GM21723 (cell line): ENCODE data around the gene PPP1R7.

Experiments
- ATAC-seq: cut with Tn5 transposase; IDR thresholded peaks from one replicate; pipeline ENCODE4 v1.9.1; 2021; ENCODE audit warnings: mild to moderate bottlenecking, moderate library complexity; ENCODE audit not compliant: unreplicated experiment

The PPP1R7 gene

GRCh38 chr2:241120440-241120839, 29.8 kb upstream of the PPP1R7 start:
- no peak for ATAC-seq

DNA sequence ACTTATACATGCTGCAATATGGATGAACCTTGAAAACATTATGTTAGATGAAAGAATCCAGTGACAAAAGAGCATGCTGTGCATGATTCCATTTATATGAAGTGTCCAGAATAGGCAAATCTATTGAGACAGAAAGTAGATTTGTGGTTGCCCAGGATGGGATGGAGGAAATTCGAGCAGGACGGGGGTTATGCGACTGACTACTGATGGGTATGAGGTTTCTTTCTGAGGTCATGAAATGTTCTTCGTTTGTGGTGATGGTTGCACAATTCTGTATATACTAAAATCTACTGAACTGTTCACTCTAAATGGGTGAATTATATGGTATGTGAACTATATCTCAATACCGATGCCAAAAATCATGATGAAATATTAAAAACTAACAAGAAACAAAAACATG, 29.3 kb upstream of the PPP1R7 start:
- ATAC-seq: no peak

- ATAC-seq: no peak
Observed at GRCh38 chr2:241122376-241123002, 27.8 kb upstream of the PPP1R7 start.

DNA sequence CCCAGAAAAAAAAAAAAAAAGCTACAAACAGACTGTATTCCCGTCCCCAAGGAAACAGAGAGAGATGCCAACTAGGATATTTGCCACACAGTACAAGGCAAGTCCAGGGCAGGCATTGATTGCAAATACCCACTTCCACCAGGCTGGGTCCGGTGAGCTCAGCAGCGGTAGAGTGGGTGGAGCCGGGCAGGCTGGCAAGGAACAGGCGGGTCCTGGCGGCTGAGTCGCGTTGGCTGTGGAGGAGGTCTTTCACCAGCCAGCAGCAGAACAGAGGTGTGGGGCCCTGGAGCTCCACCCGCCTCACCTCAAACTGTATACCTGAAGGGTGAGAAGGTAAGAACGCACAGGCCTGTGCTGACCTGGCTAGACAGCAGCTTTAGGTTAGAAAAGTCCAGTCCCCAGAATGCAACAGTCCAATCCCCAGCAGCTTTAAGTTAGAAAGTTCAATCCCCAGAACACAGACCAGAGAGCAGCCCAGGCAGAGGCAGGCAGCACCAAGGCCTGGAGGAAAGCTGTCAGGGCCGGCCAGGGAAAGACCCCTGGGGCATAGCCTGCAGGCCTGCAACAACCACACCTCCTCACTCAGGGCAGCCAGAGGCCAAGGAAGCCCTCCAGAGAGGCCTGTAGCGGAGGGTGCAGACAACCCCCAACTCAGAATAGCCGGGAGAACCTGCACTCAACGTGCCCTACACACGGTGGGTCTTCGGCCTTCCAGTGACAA, 26.3 kb upstream of the PPP1R7 start:
- ATAC-seq: no peak

DNA sequence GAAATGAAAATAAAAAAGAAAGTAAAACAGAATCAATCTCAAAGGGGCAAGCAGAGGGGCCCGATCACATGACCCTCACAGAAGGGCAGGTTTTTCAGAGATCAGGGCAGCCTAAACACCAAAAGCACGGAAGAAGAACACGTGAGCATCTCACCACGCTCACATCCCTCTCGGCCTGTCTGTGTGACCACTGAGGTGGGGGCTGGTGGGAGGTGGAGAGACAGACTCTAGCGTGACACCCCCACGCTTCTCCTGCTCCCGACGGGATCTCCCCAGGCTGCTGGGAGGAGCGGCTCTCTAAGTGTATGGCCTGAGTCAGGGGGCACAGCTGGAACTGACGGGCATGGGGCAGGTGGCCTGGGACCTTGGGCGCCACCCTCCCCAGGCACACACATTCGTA, 24.6 kb upstream of the PPP1R7 start:
- ATAC-seq: no peak

DNA sequence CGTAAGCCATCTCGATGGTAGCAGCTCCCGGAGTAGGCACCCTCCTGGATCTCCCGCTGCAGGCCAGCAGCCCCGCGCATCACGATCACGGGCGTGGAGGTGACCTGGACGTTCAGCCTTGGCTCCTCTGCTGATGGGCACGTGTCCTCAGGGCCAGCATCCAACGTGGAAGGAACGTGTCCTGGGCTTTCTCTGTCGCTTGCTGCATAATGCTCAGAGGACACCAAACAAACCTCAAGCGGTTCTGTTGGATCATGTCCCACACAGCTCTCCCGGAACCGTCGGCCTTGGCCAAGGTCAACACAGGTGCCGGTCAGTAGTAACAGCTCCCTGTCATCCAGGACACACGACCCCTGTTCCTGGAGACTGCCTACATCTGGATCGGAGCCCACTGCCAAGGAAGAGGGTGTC, 24.1 kb upstream of the PPP1R7 start:
- no peak for ATAC-seq

GRCh38 chr2:241126771-241127202, 23.5 kb upstream of the PPP1R7 start:
- no peak for ATAC-seq

- no peak for ATAC-seq
Observed at GRCh38 chr2:241128266-241128665, 22.0 kb upstream of the PPP1R7 start.

DNA sequence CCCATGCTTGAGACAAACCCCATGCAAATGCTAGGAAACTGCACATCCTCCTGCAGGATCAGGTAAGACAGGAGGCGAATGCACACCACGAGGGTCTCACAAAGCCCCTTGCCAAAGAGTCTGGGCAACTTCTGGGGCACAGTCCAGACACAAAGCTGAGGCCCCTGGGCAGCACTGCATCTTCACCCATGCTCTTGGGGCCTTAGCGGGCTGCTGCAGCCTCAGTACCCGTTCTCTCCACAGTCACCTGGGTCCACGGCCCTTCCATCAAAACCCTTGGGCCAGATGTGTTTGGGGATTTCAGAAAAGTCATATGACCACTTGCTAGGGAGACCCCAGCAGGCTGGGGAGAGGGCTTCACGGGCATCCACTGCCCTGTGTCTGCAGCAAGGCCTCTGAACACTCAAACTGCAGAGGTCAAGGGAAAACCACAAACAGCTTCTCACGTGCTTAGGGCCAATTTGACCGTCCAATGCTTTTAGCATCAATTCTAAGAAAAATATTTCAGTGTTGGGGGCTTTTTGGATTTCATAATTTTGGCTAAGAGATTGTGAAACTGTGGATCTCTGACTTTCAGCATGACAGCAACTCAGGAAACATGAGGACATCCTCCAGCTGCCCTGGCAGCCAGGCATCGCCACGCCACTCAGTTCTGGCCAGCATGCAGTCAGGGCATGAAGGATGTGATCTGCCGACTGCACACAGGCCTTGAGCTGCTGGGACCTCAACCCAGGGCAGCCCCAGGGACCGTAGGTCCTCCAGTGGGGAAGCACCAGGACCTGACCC, 21.0 kb upstream of the PPP1R7 start:
- no peak for ATAC-seq

GRCh38 chr2:241130316-241130715, 20.0 kb upstream of the PPP1R7 start:
- no peak for ATAC-seq

DNA sequence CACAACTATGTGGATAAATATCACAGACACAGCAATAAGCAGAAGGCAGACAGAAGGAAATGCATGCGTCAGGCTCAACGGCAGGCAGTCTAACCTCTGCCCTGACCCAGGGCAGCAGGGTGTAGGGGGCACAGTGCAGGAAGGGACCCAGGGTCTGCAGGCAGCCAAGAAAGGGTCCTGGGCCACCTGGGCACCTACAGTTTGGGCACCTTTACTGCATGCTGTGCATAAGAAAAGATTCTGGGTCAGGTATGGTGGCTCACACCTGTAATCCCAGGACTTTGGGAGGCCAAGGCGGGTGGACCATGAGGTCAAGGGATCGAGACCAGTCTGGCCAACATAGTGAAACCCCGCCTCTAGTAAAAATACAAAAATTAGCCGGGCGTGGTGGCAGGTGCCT, 18.7 kb upstream of the PPP1R7 start:
- no peak for ATAC-seq

GRCh38 chr2:241132538-241133435, 17.5 kb upstream of the PPP1R7 start:
- ATAC-seq: no peak

- ATAC-seq: no peak
Observed at GRCh38 chr2:241133436-241133820, 16.8 kb upstream of the PPP1R7 start.

DNA sequence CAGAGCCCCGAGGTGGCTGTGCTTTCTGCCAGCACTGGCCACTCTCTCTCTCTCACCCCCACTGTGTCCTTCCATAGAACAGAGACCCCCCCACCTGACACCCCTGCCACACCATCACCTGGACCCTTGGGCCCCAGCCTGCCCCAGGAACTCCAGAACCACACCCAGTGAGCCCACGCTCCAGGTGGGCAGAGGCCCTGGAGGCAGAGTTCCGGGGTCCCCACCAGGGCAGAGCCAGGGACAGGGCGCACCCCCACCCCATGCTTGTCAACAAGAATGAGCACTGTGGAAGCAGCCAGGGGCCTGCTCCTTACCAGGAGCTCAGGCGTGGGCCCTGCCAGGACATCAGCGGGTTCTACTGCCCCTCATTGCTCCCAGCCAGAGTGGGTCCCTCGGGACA, 15.6 kb upstream of the PPP1R7 start:
- ATAC-seq: no peak

GRCh38 chr2:241135737-241136136, 14.5 kb upstream of the PPP1R7 start:
- no peak for ATAC-seq

- no peak for ATAC-seq
Observed at GRCh38 chr2:241136191-241136590, 14.1 kb upstream of the PPP1R7 start.

GRCh38 chr2:241136661-241137260, 13.5 kb upstream of the PPP1R7 start:
- no peak for ATAC-seq

DNA sequence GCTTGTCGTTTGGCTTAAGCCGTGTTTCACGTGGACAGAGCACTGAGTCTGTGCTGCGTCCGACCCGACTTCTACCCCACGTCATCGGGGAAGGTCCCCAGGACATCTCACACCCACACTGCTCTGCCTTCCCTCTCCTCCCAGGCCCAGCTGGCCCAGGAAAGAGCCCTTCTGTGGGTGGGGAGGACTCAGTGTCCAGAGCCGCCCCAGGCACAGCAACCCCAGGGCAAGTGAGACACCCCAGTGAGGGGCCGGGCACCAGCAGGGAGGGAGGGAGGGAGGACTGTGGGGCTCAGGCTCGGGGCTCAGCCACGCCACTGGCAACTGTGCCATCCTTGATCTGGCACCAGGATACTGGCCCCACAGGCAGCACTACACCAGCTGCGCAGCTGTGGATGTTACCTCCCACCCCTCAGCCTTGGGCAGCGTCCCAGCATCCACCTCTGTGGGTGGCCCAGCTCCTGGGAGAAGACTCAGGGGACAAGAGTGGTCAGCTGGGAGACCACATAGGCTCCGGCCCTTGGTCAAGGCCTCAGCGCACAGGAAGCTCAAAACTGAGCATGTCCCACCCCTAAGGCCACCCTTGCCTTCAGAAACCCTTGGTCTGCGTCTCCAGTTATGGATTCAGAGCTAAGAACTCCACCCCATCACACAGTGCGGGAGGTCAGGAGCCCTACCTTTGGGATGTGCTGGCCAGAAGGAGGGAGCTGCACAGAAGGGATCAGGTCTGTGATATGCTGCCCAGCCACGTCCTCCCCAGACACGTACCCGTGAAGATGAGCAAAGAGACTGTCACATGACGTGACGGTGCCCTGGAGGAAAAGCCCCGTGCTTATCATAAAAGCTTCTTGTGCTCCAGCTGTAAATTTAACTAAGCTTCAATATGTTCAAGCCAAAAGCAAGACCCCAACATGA, 12.7 kb upstream of the PPP1R7 start:
- no peak for ATAC-seq

DNA sequence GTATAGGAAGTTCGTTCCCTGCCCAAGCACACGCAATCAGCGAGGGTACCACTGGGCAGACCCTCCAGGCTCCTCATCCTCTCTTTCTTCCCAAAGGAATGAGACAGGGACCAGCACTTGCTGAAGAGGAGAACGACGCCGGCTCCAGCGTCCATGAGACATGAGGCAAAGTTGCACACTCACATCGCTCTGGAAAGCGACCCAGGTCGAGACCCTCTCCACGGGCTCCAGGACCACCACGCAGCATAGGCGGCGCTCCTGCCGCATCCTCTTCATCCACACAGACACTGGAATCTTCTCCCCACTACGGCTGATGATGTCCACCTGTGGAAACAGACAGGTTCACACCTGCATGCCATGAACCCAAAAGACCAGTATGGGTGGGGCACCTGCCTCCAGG, 11.8 kb upstream of the PPP1R7 start:
- ATAC-seq: no peak
